Uterus (tissue), 2 donors: Measurements from ENCODE around the gene KCNH1.

Experiments
- POLR2A ChIP-seq, 2 donors: fragments of 450-650 bp; IDR thresholded peaks; one replicate each; pipeline ENCODE4 v1.6.1; 2016; ENCODE audit warnings: antibody characterized with exemption in 2 of 2, mild to moderate bottlenecking in 1 of 2, moderate library complexity in 1 of 2
- TF ChIP-seq, protein P1 (sequence below), 4 experiments: fragments of 200-600 bp in 2 of 4; fragments of 450-650 bp in 2 of 4; sonication (generic) in 2 of 4; IDR thresholded peaks; one replicate each; pipeline ENCODE4 v1.5.1; 2016 to 2019; ENCODE audit warnings: antibody characterized with exemption in 4 of 4, mild to moderate bottlenecking in 2 of 4, moderate library complexity in 1 of 4

DNA sequence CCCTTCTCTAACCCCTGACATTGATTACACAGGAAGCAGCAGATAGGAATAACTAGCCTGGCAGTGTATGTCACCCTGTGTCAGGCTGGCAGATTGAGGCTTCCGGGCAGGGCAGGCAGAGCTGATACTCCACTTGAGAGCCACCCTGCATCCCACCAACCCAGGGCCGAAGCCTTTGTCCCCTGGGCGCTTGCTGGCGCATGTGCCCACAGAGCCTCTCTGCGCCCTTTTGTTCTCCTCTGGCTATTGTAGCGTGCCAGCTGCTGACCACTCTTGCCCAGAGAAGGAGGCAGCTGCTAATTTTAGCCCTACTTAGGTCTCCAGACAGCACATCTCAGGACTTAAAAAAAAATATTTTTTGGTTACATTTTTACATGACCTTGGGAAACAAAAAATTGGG, 500.3 kb downstream of the KCNH1 start:
- TF ChIP-seq, protein P1, sequence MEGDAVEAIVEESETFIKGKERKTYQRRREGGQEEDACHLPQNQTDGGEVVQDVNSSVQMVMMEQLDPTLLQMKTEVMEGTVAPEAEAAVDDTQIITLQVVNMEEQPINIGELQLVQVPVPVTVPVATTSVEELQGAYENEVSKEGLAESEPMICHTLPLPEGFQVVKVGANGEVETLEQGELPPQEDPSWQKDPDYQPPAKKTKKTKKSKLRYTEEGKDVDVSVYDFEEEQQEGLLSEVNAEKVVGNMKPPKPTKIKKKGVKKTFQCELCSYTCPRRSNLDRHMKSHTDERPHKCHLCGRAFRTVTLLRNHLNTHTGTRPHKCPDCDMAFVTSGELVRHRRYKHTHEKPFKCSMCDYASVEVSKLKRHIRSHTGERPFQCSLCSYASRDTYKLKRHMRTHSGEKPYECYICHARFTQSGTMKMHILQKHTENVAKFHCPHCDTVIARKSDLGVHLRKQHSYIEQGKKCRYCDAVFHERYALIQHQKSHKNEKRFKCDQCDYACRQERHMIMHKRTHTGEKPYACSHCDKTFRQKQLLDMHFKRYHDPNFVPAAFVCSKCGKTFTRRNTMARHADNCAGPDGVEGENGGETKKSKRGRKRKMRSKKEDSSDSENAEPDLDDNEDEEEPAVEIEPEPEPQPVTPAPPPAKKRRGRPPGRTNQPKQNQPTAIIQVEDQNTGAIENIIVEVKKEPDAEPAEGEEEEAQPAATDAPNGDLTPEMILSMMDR (IDR thresholded peaks at IDR 0.05): no peak
- TF ChIP-seq POLR2A (IDR thresholded peaks at IDR 0.05): no peak
